Gastroesophageal sphincter (tissue), 3 donors: Measurements from ENCODE around the gene GXYLT2.

ENCODE experiments used
- CTCF ChIP-seq, 4 experiments: fragments of 200-600 bp in 2 of 4; fragments of 450-650 bp in 2 of 4; sonication (generic) in 1 of 4; IDR thresholded peaks; one replicate each; pipeline ENCODE4 v1.5.1; 2017 to 2019; ENCODE audit warnings: antibody characterized with exemption in 4 of 4, mild to moderate bottlenecking in 2 of 4, moderate library complexity in 2 of 4
- EP300 ChIP-seq: sonication (generic); formaldehyde crosslinking; IDR thresholded peaks from one replicate; pipeline ENCODE4 v1.6.1; 2017; ENCODE audit warnings: antibody characterized with exemption, mild to moderate bottlenecking
- POLR2A ChIP-seq, 2 donors: fragments of 450-650 bp; IDR thresholded peaks; one replicate each; pipeline ENCODE4 v1.6.1; 2017; ENCODE audit warnings: antibody characterized with exemption in 2 of 2, mild to moderate bottlenecking in 2 of 2, moderate library complexity in 1 of 2
- POLR2AphosphoS5 ChIP-seq: sonication (generic); formaldehyde crosslinking; IDR thresholded peaks from one replicate; pipeline ENCODE4 v1.6.1; 2017; ENCODE audit warnings: antibody characterized with exemption

GRCh38 chr3:72972706-72973030 lies 84.8 kb downstream of the GXYLT2 start:
- no peak for TF ChIP-seq POLR2A (IDR thresholded peaks at IDR 0.05)
- TF ChIP-seq CTCF (IDR thresholded peaks at IDR 0.05), result no peak
- TF ChIP-seq POLR2AphosphoS5, result no peak
- TF ChIP-seq EP300, result no peak
